Measurements from ENCODE around the gene ITGAD. TPM values are rescaled to one million over a fixed set of nuclear protein-coding genes. Genes with fewer than 3 reads are reported as not detected.

Gene ITGAD
- total RNA-seq = not detected in 2 replicates

GRCh38 chr16:31393056-31393455 is at the start of gene ITGAD:
ITGAD (plus strand) TSS chr16:31393335; CDS start chr16:31393361, 26 bp downstream.

GRCh38 chr16:31354394-31355291 is 38.5 kb upstream of the ITGAD start, which contains the start of gene ITGAX:
ITGAX (plus strand) TSS chr16:31355176; CDS start chr16:31355255, 79 bp downstream.

GRCh38 chr16:31428279-31428597 is 35.1 kb downstream of the ITGAD start, which contains the start of gene COX6A2:
COX6A2 (minus strand) TSS chr16:31428360; CDS start chr16:31428325, 35 bp downstream.

GRCh38 chr16:31458844-31459686 is 65.9 kb downstream of the ITGAD start, which contains the start of gene ARMC5:
ARMC5 (plus strand) TSS chr16:31459501; CDS start chr16:31459525, 24 bp downstream.

GRCh38 chr16:31471875-31472708 is 79.0 kb downstream of the ITGAD start, which contains the start of gene TGFB1I1:
TGFB1I1 (plus strand) TSS chr16:31472152; CDS start chr16:31472189, 37 bp downstream.

Other genes starting within 250 kb of the ITGAD start
- 0.07 TPM in 1 of 2 replicates, not detected in the other for gene PRSS36, start 243.3 kb upstream of the ITGAD start, total RNA-seq
- 46.6 and 58.3 TPM in 2 replicates for gene FUS, start 213.2 kb upstream of the ITGAD start, total RNA-seq
- 117 and 127 TPM in 2 replicates for gene PYCARD, start 190.6 kb upstream of the ITGAD start, total RNA-seq
- gene TRIM72, start 179.2 kb upstream of the ITGAD start, total RNA-seq = 0.28 TPM in 1 of 2 replicates, not detected in the other
- not detected in 2 replicates for gene PYDC1, start 176.2 kb upstream of the ITGAD start, total RNA-seq
- 0.07 TPM in 1 of 2 replicates, not detected in the other for gene ITGAM, start 133.4 kb upstream of the ITGAD start, total RNA-seq
- not detected in 2 replicates for gene ITGAX, start 38.2 kb upstream of the ITGAD start, total RNA-seq
- gene COX6A2, start 35.0 kb downstream of the ITGAD start, total RNA-seq = not detected in 2 replicates
- 0.28 TPM in 1 of 2 replicates, not detected in the other for gene ZNF843, start 49.5 kb downstream of the ITGAD start, total RNA-seq
- 9.6 and 16.3 TPM in 2 replicates for gene ARMC5, start 66.2 kb downstream of the ITGAD start, total RNA-seq
- 13.1 and 16.9 TPM in 2 replicates for gene TGFB1I1, start 78.8 kb downstream of the ITGAD start, total RNA-seq
- gene SLC5A2, start 89.8 kb downstream of the ITGAD start, total RNA-seq = 0.14 TPM in 1 of 2 replicates, not detected in the other
- 22.8 and 33.1 TPM in 2 replicates for gene RUSF1, start 115.1 kb downstream of the ITGAD start, total RNA-seq
- not detected in 2 replicates for gene AHSP, start 134.6 kb downstream of the ITGAD start, total RNA-seq